NCI-H2196 (cell line): ENCODE measurements around the gene SCRT2.
A peak's percentile ranks its signal among the peaks of the same experiment; 100 is the strongest.
"Not testable (repeated sequence)": the region's sequence is repeated elsewhere in the genome, so short reads cannot be mapped to it uniquely, and the experiment has no call there.

Source experiments
- DNase-seq: peaks from one replicate; lab custom pipeline; 2025; ENCODE audit not compliant: unreplicated experiment; lab: John Stamatoyannopoulos, UW

Gene SCRT2

GRCh38 chr20:653110-653589, 22.5 kb downstream of the SCRT2 start, which contains the start of gene SRXN1:
Gene SRXN1 (minus strand): TSS chr20:653200. CDS start chr20:653185, 15 bp downstream.
- peak; percentile 86 for DNase-seq

GRCh38 chr20:652615-653109, 22.9 kb downstream of the SCRT2 start:
- no peak for DNase-seq

GRCh38 chr20:651713-652614, 23.6 kb downstream of the SCRT2 start:
- DNase-seq, result no peak

GRCh38 chr20:650954-651353, 24.6 kb downstream of the SCRT2 start:
- no peak for DNase-seq

- no peak for DNase-seq
Observed at GRCh38 chr20:650281-650680, 25.3 kb downstream of the SCRT2 start.

GRCh38 chr20:647479-648019, 28.1 kb downstream of the SCRT2 start:
- DNase-seq, result no peak

- DNase-seq, result no peak
Observed at GRCh38 chr20:646868-647233, 28.8 kb downstream of the SCRT2 start.

- DNase-seq, result no peak
Observed at GRCh38 chr20:646107-646867, 29.3 kb downstream of the SCRT2 start.

- DNase-seq, result peak; percentile 74
Observed at GRCh38 chr20:645318-646106, 30.1 kb downstream of the SCRT2 start.

- DNase-seq, result no peak
Observed at GRCh38 chr20:644692-645317, 30.8 kb downstream of the SCRT2 start.

GRCh38 chr20:642398-643174, 33.0 kb downstream of the SCRT2 start:
- DNase-seq, result no peak

- not testable (repeated sequence) for DNase-seq
Observed at GRCh38 chr20:642013-642397, 33.6 kb downstream of the SCRT2 start.

- no peak for DNase-seq
Observed at GRCh38 chr20:641516-641875, 34.1 kb downstream of the SCRT2 start.

- no peak for DNase-seq
Observed at GRCh38 chr20:640674-641515, 34.7 kb downstream of the SCRT2 start.

- no peak for DNase-seq
Observed at GRCh38 chr20:638579-638978, 37.0 kb downstream of the SCRT2 start.

- no peak for DNase-seq
Observed at GRCh38 chr20:637559-637958, 38.0 kb downstream of the SCRT2 start.

GRCh38 chr20:635893-636338, 39.7 kb downstream of the SCRT2 start:
- no peak for DNase-seq

- DNase-seq, result no peak
Observed at GRCh38 chr20:635028-635892, 40.3 kb downstream of the SCRT2 start.
